Endothelial cell of umbilical vein (primary cell): ENCODE measurements around the gene ABCC11.

Source experiments
- POLR2A ChIP-seq: IDR thresholded peaks from 2 replicates; pipeline ENCODE4 v1.6.1; 2012; ENCODE audit warnings: low read depth, mild to moderate bottlenecking, control low read depth, low read length
- POLR2AphosphoS5 ChIP-seq: IDR thresholded peaks from 2 replicates; pipeline ENCODE4 v1.6.1; 2012; ENCODE audit warnings: low read depth, mild to moderate bottlenecking, control low read depth, low read length, moderate library complexity; ENCODE audit not compliant: insufficient read depth
- TF ChIP-seq, protein P1 (sequence below), 2 donors: IDR thresholded peaks; 1 replicate in 1 of 2; 2 replicates in 1 of 2; pipeline ENCODE4 v1.5.1; 2011; ENCODE audit warnings: low read length in 2 of 2, mild to moderate bottlenecking in 2 of 2, moderate library complexity in 2 of 2, control low read depth in 1 of 2, inconsistent platforms in 1 of 2, low read depth in 1 of 2; ENCODE audit not compliant: insufficient read depth in 1 of 2; ENCODE audit errors: extremely low read depth in 1 of 2

DNA sequence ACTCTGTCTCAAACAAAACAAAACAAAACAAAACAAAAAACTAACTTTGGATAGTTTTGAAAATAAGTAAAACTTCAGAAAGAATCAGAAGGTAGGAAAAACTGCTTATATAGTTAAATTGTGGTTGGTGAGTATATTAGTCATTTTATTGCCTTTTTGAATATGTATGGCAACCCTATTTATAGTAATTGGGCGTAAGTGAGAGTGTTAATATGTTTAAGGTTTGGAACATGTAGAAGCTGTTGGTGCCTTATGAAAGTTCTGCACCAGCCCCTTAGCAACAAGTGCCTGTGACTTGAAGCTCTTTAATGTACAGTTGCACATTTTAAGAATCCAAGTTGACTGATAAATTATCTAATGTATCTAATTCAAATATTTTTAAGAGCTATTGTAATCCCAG, 47.4 kb upstream of the ABCC11 start:
- TF ChIP-seq POLR2A (no peak), POLR2AphosphoS5 (no peak)
- TF ChIP-seq, protein P1, sequence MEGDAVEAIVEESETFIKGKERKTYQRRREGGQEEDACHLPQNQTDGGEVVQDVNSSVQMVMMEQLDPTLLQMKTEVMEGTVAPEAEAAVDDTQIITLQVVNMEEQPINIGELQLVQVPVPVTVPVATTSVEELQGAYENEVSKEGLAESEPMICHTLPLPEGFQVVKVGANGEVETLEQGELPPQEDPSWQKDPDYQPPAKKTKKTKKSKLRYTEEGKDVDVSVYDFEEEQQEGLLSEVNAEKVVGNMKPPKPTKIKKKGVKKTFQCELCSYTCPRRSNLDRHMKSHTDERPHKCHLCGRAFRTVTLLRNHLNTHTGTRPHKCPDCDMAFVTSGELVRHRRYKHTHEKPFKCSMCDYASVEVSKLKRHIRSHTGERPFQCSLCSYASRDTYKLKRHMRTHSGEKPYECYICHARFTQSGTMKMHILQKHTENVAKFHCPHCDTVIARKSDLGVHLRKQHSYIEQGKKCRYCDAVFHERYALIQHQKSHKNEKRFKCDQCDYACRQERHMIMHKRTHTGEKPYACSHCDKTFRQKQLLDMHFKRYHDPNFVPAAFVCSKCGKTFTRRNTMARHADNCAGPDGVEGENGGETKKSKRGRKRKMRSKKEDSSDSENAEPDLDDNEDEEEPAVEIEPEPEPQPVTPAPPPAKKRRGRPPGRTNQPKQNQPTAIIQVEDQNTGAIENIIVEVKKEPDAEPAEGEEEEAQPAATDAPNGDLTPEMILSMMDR (IDR thresholded peaks at IDR 0.05; ENCODE audit: extremely low read depth in 1 of 2, insufficient read depth in 1 of 2, low read depth in 1 of 2, low read length in 2 of 2) = no peak
